Osteocyte (in vitro differentiated cells): ENCODE measurements around the gene DDX1. TPM values are rescaled to one million over a fixed set of nuclear protein-coding genes. Genes with fewer than 3 reads are reported as not detected.

Experiments
- DNase-seq: peaks from one replicate; pipeline ENCODE4 v3.0.0; 2021; ENCODE audit warnings: mixed read lengths; ENCODE audit not compliant: unreplicated experiment; ENCODE audit errors: extremely low spot score
- H3K27ac Mint-ChIP-seq: one replicate; pipeline ENCODE4 v1.8.0; 2021; ENCODE audit warnings: mild to moderate bottlenecking, mixed read lengths; ENCODE audit not compliant: unreplicated experiment
- H3K27me3 Mint-ChIP-seq: one replicate; pipeline ENCODE4 v1.8.0; 2021; ENCODE audit warnings: mixed read lengths; ENCODE audit not compliant: unreplicated experiment
- H3K36me3 Mint-ChIP-seq: one replicate; pipeline ENCODE4 v1.8.0; 2021; ENCODE audit warnings: mixed read lengths; ENCODE audit not compliant: unreplicated experiment
- H3K4me1 Mint-ChIP-seq: one replicate; pipeline ENCODE4 v1.8.0; 2021; ENCODE audit warnings: mixed read lengths; ENCODE audit not compliant: unreplicated experiment
- H3K4me3 Mint-ChIP-seq: one replicate; pipeline ENCODE4 v1.8.0; 2021; ENCODE audit warnings: mild to moderate bottlenecking, moderate library complexity, mixed read lengths; ENCODE audit not compliant: unreplicated experiment
- H3K9me3 Mint-ChIP-seq: one replicate; pipeline ENCODE4 v1.8.0; 2021; ENCODE audit warnings: mixed read lengths; ENCODE audit not compliant: unreplicated experiment
- total RNA-seq: library from RNA; stranded (reverse); gene quantifications from 2 replicates; pipeline ENCODE4 v1.2.1, GENCODE V29; 2021
- TF ChIP-seq, protein P1 (sequence below): fragments of 200-600 bp; sonication (generic); IDR thresholded peaks from 2 replicates; pipeline ENCODE4 v1.5.0; 2021; ENCODE audit warnings: antibody characterized with exemption, mild to moderate bottlenecking, moderate library complexity

DDX1 gene
- total RNA-seq, 1 donor from 2014 or later: 90.7 TPM

DNA sequence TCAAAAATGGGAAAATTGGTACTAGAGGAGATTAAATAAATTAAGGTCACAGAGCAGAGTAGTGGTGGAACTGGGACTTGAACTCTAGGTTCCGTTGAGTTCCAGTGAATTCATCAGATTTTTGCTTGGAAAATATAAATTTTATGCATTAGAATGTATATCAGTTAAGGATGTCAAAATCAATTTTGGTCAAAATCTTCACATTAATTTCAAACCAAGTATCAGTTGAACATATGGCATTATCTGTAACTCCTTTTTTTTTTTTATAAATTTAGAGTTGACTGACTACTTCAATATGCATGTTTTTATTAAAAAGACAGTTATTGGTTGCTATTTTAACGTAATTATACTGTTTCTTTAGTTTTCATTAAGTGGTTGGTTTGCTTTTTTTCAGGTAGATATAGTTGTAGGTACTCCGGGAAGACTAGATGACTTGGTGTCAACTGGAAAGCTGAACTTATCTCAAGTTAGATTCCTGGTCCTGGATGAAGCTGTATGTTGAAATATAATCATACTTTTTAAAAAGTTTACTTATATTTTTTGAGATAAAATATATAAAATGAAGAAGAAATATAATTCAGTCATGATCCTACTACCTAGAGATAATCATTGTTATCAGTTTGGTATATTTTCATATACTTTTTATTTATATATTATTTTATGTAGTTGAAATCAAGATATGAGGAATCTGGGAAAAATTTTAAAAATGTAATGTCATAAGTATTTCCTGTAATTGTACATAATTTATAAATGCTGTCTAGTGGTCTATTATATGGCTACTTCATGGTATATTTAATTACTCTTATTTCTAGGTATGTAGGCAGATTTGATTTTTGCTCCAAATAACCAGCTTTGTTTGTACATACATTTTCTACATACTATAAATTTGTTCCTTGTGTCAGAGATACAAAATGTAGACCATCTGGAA is 25.4 kb downstream of the DDX1 start:
- Mint-ChIP-seq H3K4me1 (no peaks in the 10 kb centered on the region), H3K4me3 (no peak overlapping the region), H3K9me3 (no peaks in the 10 kb centered on the region), H3K27me3 (no peaks in the 10 kb centered on the region), H3K36me3 (peaks cover 27% of the 10 kb centered on the region), H3K27ac (no peak overlapping the region)
- DNase-seq: no peak
- TF ChIP-seq, protein P1, sequence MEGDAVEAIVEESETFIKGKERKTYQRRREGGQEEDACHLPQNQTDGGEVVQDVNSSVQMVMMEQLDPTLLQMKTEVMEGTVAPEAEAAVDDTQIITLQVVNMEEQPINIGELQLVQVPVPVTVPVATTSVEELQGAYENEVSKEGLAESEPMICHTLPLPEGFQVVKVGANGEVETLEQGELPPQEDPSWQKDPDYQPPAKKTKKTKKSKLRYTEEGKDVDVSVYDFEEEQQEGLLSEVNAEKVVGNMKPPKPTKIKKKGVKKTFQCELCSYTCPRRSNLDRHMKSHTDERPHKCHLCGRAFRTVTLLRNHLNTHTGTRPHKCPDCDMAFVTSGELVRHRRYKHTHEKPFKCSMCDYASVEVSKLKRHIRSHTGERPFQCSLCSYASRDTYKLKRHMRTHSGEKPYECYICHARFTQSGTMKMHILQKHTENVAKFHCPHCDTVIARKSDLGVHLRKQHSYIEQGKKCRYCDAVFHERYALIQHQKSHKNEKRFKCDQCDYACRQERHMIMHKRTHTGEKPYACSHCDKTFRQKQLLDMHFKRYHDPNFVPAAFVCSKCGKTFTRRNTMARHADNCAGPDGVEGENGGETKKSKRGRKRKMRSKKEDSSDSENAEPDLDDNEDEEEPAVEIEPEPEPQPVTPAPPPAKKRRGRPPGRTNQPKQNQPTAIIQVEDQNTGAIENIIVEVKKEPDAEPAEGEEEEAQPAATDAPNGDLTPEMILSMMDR: no peak

DNA sequence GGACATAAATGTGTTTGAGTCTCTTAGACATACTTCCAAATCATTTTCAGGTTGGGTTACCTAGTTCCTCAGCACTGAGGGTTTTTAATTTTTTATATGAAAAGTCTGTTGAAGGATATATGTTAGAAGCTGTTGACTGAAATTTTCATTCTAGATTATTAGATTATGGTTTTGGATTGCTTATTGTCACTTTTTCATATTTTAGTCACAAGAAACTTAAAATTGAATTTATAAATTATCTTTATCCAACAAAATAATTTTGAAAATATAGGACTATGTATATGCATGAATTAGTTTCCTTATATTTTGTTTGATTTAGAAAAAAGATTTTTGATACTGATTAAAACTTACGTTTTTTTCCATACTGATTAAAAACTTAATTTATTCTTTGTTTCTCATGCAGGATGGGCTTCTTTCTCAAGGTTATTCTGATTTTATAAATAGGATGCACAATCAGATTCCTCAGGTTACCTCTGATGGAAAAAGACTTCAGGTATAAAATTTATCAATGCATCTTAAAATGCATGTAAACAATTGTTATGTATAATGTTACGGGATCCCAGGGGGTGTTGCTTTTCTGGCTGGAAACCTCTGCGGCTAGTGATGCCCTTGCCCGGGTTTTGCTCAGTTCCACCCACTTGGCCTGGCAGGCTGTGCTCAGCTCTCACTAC is 26.2 kb downstream of the DDX1 start:
- no peak for DNase-seq
- Mint-ChIP-seq H3K4me3 (no peak overlapping the region), H3K9me3 (no peaks in the 10 kb centered on the region)

DNA sequence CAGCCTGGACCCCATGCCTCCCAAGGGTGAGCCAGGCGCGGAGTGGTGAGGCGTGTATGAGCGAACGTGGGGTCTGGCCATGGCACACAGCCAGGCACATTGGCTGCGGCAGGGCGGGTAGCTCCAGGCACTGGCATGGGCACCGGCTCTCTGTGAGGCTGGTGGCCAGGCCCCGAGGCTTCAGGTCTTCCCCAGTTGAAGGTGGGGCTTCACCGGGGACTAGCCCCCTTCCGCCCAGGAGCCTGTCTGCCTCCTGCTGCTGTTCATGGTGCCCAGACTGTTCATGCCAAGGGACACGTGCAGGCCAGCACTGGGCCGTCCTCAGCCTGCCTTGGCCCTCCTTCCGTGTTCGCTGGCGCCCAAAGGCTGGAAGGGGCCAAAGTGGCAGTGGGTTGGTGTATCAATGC is 26.8 kb downstream of the DDX1 start:
- TF ChIP-seq, protein P1: no peak
- Mint-ChIP-seq H3K36me3 (peaks cover 33% of the 10 kb centered on the region), H3K4me1 (no peaks in the 10 kb centered on the region), H3K4me3 (no peak overlapping the region), H3K9me3 (no peaks in the 10 kb centered on the region), H3K27me3 (no peaks in the 10 kb centered on the region), H3K27ac (no peak overlapping the region)
- no peak for DNase-seq

More for the DNA sequence above, 26.2 kb downstream of the DDX1 start:
- peaks cover 34% of the 10 kb centered on the region for H3K36me3 Mint-ChIP-seq
- TF ChIP-seq, protein P1: no peak
- H3K4me1 Mint-ChIP-seq: no peaks in the 10 kb centered on the region
- no peaks in the 10 kb centered on the region for H3K27me3 Mint-ChIP-seq
- H3K27ac Mint-ChIP-seq: no peak overlapping the region

DNA sequence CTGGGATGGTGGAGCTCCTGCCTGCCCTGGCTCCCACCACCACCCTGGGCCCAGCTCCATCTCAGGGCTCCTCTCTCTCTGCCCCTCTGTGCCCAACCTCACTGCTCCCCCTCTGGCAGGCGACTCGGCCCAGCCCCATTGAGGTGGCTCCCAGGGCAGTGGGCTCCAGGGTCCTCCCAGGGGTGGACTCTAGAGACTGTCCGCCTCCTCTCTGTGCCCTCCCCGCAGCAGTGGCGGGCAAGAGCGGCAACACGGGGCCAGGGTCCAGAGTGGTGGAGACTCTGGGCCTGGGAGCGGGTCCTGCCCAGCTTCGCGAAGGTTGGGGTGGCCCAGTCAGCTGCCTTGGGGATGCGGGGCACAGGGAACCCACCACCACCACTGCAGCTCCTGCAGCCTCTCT is 27.4 kb downstream of the DDX1 start:
- Mint-ChIP-seq H3K27ac (no peak overlapping the region), H3K9me3 (no peaks in the 10 kb centered on the region), H3K36me3 (peaks cover 36% of the 10 kb centered on the region), H3K27me3 (no peaks in the 10 kb centered on the region), H3K4me1 (no peaks in the 10 kb centered on the region), H3K4me3 (no peak overlapping the region)
- DNase-seq: no peak
- TF ChIP-seq, protein P1: no peak

DNA sequence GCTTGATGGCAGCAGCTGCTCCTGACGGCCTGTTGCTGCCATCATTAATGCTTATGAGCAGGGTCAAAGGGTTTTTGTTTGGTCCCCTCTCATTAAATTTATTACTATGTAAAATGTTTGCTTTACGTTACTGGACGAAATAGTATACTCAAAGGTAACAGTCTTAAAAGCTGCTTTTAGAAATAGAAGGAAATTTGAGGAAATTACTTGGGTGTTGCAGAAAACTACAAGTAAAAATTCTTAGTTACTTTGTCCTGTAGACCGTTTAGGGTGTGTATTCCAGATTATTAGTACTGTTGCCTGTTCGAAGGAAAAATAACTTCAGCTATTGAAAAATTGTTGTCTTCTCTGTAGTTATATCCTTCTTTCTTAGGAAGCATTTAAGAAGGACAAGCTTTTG is 27.8 kb downstream of the DDX1 start:
- Mint-ChIP-seq H3K4me1 (no peaks in the 10 kb centered on the region), H3K4me3 (no peak overlapping the region)
- TF ChIP-seq, protein P1: no peak

More for the DNA sequence above, 27.8 kb downstream of the DDX1 start:
- Mint-ChIP-seq H3K9me3 (no peaks in the 10 kb centered on the region), H3K27ac (no peak overlapping the region), H3K36me3 (peaks cover 38% of the 10 kb centered on the region), H3K27me3 (no peaks in the 10 kb centered on the region)
- DNase-seq: no peak
